Osteoblast (primary cell): ENCODE measurements around the gene KRTAP10-1. TPM values are rescaled to one million over a fixed set of nuclear protein-coding genes. Genes with fewer than 3 reads are reported as not detected.

Experiments used
- DNase-seq: peaks from one replicate; pipeline ENCODE4 v3.0.0; 2011; ENCODE audit warnings: low spot score, mixed read lengths; ENCODE audit not compliant: insufficient read length; ENCODE audit errors: missing footprints
- H2AFZ ChIP-seq: 2 replicates; pipeline ENCODE4 v1.6.0; 2011; ENCODE audit warnings: mild to moderate bottlenecking, low read length
- H3K27ac ChIP-seq: 2 replicates; pipeline ENCODE4 v1.5.1; 2011; ENCODE audit warnings: mild to moderate bottlenecking, low read depth, low read length, moderate library complexity
- H3K27me3 ChIP-seq: 2 replicates; pipeline ENCODE4 v1.6.0; 2012; ENCODE audit warnings: mild to moderate bottlenecking, control low read depth, inconsistent platforms, low read length, moderate library complexity; ENCODE audit not compliant: insufficient read depth
- H3K36me3 ChIP-seq: 2 replicates; pipeline ENCODE4 v1.5.1; 2011; ENCODE audit warnings: mild to moderate bottlenecking, low read length, control low read depth, moderate library complexity; ENCODE audit not compliant: insufficient read depth
- H3K4me1 ChIP-seq: 2 replicates; pipeline ENCODE4 v1.5.1; 2011; ENCODE audit warnings: mild to moderate bottlenecking, low read length, control low read depth, moderate library complexity; ENCODE audit not compliant: insufficient read depth
- H3K4me2 ChIP-seq: 2 replicates; pipeline ENCODE4 v1.6.0; 2011; ENCODE audit warnings: mild to moderate bottlenecking, low read length; ENCODE audit not compliant: insufficient read depth
- H3K4me3 ChIP-seq: fragments of 200-600 bp; sonication (generic); 3 replicates; pipeline ENCODE4 v1.5.1; 2012; ENCODE audit warnings: mild to moderate bottlenecking, low read length, inconsistent platforms; ENCODE audit not compliant: insufficient read depth
- H3K79me2 ChIP-seq: 2 replicates; pipeline ENCODE4 v1.6.0; 2012; ENCODE audit warnings: mild to moderate bottlenecking, low read length, control low read depth, inconsistent platforms; ENCODE audit not compliant: insufficient read depth
- H3K9me3 ChIP-seq: 2 replicates; pipeline ENCODE4 v1.5.1; 2011; ENCODE audit warnings: low read depth, low read length, control low read depth
- H4K20me1 ChIP-seq: 2 replicates; pipeline ENCODE4 v1.6.0; 2012; ENCODE audit warnings: mild to moderate bottlenecking, low read length, control low read depth; ENCODE audit not compliant: insufficient read depth
- total RNA-seq: library from RNA; depleted of rRNA; stranded (reverse); fragments of >200 nt; gene quantifications from 2 replicates; pipeline ENCODE4 v1.2.3, GENCODE V29; 2012
- TF ChIP-seq, protein P1 (sequence below): IDR thresholded peaks from 2 replicates; pipeline ENCODE4 v1.5.1; 2011; ENCODE audit warnings: mild to moderate bottlenecking, low read depth, low read length, moderate library complexity; ENCODE audit errors: extremely low read depth

The KRTAP10-1 gene
- total RNA-seq, 1 donor = not detected

GRCh38 chr21:44544566-44544965 lies 4.6 kb upstream of the KRTAP10-1 start:
- no peaks in the 10 kb centered on the region for H3K4me1 ChIP-seq
- no peak for DNase-seq
- no peaks in the 10 kb centered on the region for H3K79me2 ChIP-seq
- no peak overlapping the region for H2AFZ ChIP-seq
- H3K4me2 ChIP-seq = no peak overlapping the region
- no peaks in the 10 kb centered on the region for H4K20me1 ChIP-seq
- TF ChIP-seq, protein P1, sequence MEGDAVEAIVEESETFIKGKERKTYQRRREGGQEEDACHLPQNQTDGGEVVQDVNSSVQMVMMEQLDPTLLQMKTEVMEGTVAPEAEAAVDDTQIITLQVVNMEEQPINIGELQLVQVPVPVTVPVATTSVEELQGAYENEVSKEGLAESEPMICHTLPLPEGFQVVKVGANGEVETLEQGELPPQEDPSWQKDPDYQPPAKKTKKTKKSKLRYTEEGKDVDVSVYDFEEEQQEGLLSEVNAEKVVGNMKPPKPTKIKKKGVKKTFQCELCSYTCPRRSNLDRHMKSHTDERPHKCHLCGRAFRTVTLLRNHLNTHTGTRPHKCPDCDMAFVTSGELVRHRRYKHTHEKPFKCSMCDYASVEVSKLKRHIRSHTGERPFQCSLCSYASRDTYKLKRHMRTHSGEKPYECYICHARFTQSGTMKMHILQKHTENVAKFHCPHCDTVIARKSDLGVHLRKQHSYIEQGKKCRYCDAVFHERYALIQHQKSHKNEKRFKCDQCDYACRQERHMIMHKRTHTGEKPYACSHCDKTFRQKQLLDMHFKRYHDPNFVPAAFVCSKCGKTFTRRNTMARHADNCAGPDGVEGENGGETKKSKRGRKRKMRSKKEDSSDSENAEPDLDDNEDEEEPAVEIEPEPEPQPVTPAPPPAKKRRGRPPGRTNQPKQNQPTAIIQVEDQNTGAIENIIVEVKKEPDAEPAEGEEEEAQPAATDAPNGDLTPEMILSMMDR = no peak
- H3K27me3 ChIP-seq = peaks cover 2% of the 10 kb centered on the region
- no peaks in the 10 kb centered on the region for H3K36me3 ChIP-seq
- H3K4me3 ChIP-seq = no peak overlapping the region
- H3K9me3 ChIP-seq = no peaks in the 10 kb centered on the region
- no peak overlapping the region for H3K27ac ChIP-seq

- H3K79me2 ChIP-seq = no peaks in the 10 kb centered on the region
- no peak overlapping the region for H2AFZ ChIP-seq
- no peaks in the 10 kb centered on the region for H3K27me3 ChIP-seq
- H3K4me1 ChIP-seq = no peaks in the 10 kb centered on the region
- no peaks in the 10 kb centered on the region for H4K20me1 ChIP-seq
- no peak overlapping the region for H3K27ac ChIP-seq
- DNase-seq = peak; percentile 22
- no peaks in the 10 kb centered on the region for H3K9me3 ChIP-seq
- no peak overlapping the region for H3K4me2 ChIP-seq
- H3K4me3 ChIP-seq = no peak overlapping the region
- TF ChIP-seq, protein P1 = no peak
- no peaks in the 10 kb centered on the region for H3K36me3 ChIP-seq
Measured at GRCh38 chr21:44542716-44543115, 2.7 kb upstream of the KRTAP10-1 start.

- Histone ChIP-seq H3K27me3 (no peaks in the 10 kb centered on the region), H3K9me3 (no peaks in the 10 kb centered on the region), H2AFZ (no peak overlapping the region), H3K4me2 (no peak overlapping the region), H3K4me3 (no peak overlapping the region), H3K36me3 (no peaks in the 10 kb centered on the region), H4K20me1 (no peaks in the 10 kb centered on the region), H3K27ac (no peak overlapping the region), H3K4me1 (no peaks in the 10 kb centered on the region), H3K79me2 (no peaks in the 10 kb centered on the region)
- TF ChIP-seq, protein P1 = no peak
- peak; percentile 73 for DNase-seq
Measured at GRCh38 chr21:44540741-44541288, 820 bp upstream of the KRTAP10-1 start.

GRCh38 chr21:44539046-44539445 lies 949 bp downstream of the KRTAP10-1 start:
- Histone ChIP-seq H3K36me3 (no peaks in the 10 kb centered on the region), H3K27me3 (no peaks in the 10 kb centered on the region), H3K4me1 (no peaks in the 10 kb centered on the region)

More at GRCh38 chr21:44539046-44539445, 949 bp downstream of the KRTAP10-1 start:
- TF ChIP-seq, protein P1 = no peak
- no peaks in the 10 kb centered on the region for H3K79me2 ChIP-seq
- H3K4me2 ChIP-seq = no peak overlapping the region
- H3K9me3 ChIP-seq = no peaks in the 10 kb centered on the region
- H3K27ac ChIP-seq = no peak overlapping the region
- H4K20me1 ChIP-seq = no peaks in the 10 kb centered on the region
- H3K4me3 ChIP-seq = no peak overlapping the region
- H2AFZ ChIP-seq = no peak overlapping the region
- DNase-seq = peak; percentile 38
